ENCODE data around the gene KRT72. TPM values are rescaled to one million over a fixed set of nuclear protein-coding genes. Genes with fewer than 3 reads are reported as not detected.

KRT72 gene
- total RNA-seq, 1 experiment from 2014 or later = 0.17 TPM

DNA sequence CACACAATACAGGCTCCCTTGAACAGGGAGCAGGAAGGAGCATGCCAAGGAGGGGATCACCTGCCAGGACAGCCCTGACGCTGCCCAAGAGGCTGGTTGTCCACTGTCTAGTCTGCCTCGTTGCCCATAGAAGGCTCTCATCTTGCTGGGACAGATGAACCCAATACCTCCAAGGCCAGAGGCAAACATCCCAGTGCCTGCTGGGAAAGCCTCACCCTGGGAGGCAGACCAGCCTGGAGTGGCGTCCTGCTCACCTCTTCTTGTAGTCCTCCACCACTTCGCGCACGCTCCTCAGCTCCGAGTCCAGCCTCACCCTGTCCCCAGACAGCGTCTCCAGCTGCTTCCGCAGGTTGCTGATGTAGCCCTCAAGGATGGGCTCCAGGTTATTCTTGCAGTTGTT is 14.6 kb upstream of the KRT72 start:
- H3K79me2 ChIP-seq (ENCODE audit: insufficient read depth, low read length) = no peaks in the 10 kb centered on the region
- H4K20me1 ChIP-seq (ENCODE audit: insufficient read depth) = no peaks in the 10 kb centered on the region
- H3K36me3 ChIP-seq (ENCODE audit: control insufficient read depth in 1 of 2, insufficient read depth in 2 of 2, low read length in 2 of 2) = no peaks in the 10 kb centered on the region
- no peak overlapping the region for H3K27ac ChIP-seq (ENCODE audit: low read depth, low read length)
- ChIA-PET CTCF (no interaction called here), RAD21 (ENCODE audit: low non-redundant PET in 1 of 2, low total read pairs in 2 of 2, uncharacterized antibody in 2 of 2, unreplicated experiment in 2 of 2) (no interaction called here), POLR2A (no interaction called here)
- no peak overlapping the region for H2AFZ ChIP-seq (ENCODE audit: low read depth, low read length, poor library complexity, severe bottlenecking)
- no peak overlapping the region for H3K4me2 ChIP-seq (ENCODE audit: low read length)
- H3K4me3 ChIP-seq (replicated peaks in 1 of 2; ENCODE audit: low read depth in 1 of 2, low read length in 2 of 2) = no peak overlapping the region
- H3K9ac ChIP-seq (ENCODE audit: low read length) = no peak overlapping the region
- no peak for DNase-seq (ENCODE audit: low read depth, low spot score)
- no peak for ATAC-seq
- no peaks in the 10 kb centered on the region for H3K27me3 ChIP-seq (ENCODE audit: insufficient read depth, low read length)
- H3K9me2 ChIP-seq (ENCODE audit: insufficient read depth) = no peaks in the 10 kb centered on the region
- BruUV-seq (replicated peaks) = no TSS peak
- TF ChIP-seq ZNF274 (IDR thresholded peaks at IDR 0.05; ENCODE audit: low read depth, low read length) (no peak), JUND (IDR thresholded peaks at IDR 0.05) (no peak), EGR1 (IDR thresholded peaks at IDR 0.05; ENCODE audit: low read depth) (no peak), RAD21 (IDR thresholded peaks at IDR 0.05; ENCODE audit: low read depth) (no peak), CBX3 (IDR thresholded peaks at IDR 0.05; ENCODE audit: low read depth) (no peak), FOSL1 (IDR thresholded peaks at IDR 0.05; ENCODE audit: low read depth) (no peak), YY1 (IDR thresholded peaks at IDR 0.05; ENCODE audit: extremely low read depth, insufficient replicate concordance, low read depth, low read length) (no peak)
- TF ChIP-seq, protein P1, sequence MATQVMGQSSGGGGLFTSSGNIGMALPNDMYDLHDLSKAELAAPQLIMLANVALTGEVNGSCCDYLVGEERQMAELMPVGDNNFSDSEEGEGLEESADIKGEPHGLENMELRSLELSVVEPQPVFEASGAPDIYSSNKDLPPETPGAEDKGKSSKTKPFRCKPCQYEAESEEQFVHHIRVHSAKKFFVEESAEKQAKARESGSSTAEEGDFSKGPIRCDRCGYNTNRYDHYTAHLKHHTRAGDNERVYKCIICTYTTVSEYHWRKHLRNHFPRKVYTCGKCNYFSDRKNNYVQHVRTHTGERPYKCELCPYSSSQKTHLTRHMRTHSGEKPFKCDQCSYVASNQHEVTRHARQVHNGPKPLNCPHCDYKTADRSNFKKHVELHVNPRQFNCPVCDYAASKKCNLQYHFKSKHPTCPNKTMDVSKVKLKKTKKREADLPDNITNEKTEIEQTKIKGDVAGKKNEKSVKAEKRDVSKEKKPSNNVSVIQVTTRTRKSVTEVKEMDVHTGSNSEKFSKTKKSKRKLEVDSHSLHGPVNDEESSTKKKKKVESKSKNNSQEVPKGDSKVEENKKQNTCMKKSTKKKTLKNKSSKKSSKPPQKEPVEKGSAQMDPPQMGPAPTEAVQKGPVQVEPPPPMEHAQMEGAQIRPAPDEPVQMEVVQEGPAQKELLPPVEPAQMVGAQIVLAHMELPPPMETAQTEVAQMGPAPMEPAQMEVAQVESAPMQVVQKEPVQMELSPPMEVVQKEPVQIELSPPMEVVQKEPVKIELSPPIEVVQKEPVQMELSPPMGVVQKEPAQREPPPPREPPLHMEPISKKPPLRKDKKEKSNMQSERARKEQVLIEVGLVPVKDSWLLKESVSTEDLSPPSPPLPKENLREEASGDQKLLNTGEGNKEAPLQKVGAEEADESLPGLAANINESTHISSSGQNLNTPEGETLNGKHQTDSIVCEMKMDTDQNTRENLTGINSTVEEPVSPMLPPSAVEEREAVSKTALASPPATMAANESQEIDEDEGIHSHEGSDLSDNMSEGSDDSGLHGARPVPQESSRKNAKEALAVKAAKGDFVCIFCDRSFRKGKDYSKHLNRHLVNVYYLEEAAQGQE (IDR thresholded peaks at IDR 0.05; ENCODE audit: low read depth) = no peak
- TF ChIP-seq, protein P2, sequence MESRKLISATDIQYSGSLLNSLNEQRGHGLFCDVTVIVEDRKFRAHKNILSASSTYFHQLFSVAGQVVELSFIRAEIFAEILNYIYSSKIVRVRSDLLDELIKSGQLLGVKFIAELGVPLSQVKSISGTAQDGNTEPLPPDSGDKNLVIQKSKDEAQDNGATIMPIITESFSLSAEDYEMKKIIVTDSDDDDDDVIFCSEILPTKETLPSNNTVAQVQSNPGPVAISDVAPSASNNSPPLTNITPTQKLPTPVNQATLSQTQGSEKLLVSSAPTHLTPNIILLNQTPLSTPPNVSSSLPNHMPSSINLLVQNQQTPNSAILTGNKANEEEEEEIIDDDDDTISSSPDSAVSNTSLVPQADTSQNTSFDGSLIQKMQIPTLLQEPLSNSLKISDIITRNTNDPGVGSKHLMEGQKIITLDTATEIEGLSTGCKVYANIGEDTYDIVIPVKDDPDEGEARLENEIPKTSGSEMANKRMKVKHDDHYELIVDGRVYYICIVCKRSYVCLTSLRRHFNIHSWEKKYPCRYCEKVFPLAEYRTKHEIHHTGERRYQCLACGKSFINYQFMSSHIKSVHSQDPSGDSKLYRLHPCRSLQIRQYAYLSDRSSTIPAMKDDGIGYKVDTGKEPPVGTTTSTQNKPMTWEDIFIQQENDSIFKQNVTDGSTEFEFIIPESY (IDR thresholded peaks at IDR 0.05; ENCODE audit: extremely low read depth, insufficient replicate concordance, low read length) = no peak
- TF ChIP-seq, protein P3, sequence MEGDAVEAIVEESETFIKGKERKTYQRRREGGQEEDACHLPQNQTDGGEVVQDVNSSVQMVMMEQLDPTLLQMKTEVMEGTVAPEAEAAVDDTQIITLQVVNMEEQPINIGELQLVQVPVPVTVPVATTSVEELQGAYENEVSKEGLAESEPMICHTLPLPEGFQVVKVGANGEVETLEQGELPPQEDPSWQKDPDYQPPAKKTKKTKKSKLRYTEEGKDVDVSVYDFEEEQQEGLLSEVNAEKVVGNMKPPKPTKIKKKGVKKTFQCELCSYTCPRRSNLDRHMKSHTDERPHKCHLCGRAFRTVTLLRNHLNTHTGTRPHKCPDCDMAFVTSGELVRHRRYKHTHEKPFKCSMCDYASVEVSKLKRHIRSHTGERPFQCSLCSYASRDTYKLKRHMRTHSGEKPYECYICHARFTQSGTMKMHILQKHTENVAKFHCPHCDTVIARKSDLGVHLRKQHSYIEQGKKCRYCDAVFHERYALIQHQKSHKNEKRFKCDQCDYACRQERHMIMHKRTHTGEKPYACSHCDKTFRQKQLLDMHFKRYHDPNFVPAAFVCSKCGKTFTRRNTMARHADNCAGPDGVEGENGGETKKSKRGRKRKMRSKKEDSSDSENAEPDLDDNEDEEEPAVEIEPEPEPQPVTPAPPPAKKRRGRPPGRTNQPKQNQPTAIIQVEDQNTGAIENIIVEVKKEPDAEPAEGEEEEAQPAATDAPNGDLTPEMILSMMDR (IDR thresholded peaks at IDR 0.05 in 2 of 3, conservative IDR thresholded peaks at IDR 0.05 in 1 of 3; ENCODE audit: borderline replicate concordance in 1 of 3, insufficient read depth in 1 of 3, low read depth in 2 of 3, low read length in 2 of 3) = no peak
- H3K9me3 ChIP-seq (ENCODE audit: control insufficient read depth in 1 of 2, insufficient read depth in 1 of 2, low read depth in 1 of 2, low read length in 2 of 2) = no peaks in the 10 kb centered on the region
- intact Hi-C loops (cut with micrococcal nuclease) = no loop called here
- H3K4me1 ChIP-seq (ENCODE audit: control insufficient read depth in 1 of 2, insufficient read depth in 2 of 2, low read length in 2 of 2) = no peaks in the 10 kb centered on the region

All from HCT116 (cell line).